ENCODE results near the gene ZNF48. TPM values are rescaled to one million over a fixed set of nuclear protein-coding genes. Genes with fewer than 3 reads are reported as not detected.
A peak's percentile ranks its signal among the peaks of the same experiment; 100 is the strongest.

The ZNF48 gene
- total RNA-seq, 1 donor, result 10.9 TPM

- H3K79me2 ChIP-seq (ENCODE audit: insufficient read depth, low read length), result peaks cover 4% of the 10 kb centered on the region
Measured at GRCh38 chr16:30375864-30376263, 19.4 kb upstream of the ZNF48 start.

GRCh38 chr16:30376461-30376902 lies 18.7 kb upstream of the ZNF48 start:
- Histone ChIP-seq H3K27ac (ENCODE audit: low read depth, low read length) (no peak overlapping the region), H3K4me2 (ENCODE audit: insufficient read depth, low read length) (no peak overlapping the region), H2AFZ (ENCODE audit: low read length) (no peak overlapping the region), H4K20me1 (ENCODE audit: insufficient read depth, low read length) (peaks cover 5% of the 10 kb centered on the region), H3K4me3 (ENCODE audit: insufficient read depth, low read length) (no peak overlapping the region), H3K4me1 (ENCODE audit: insufficient read depth, low read length) (peaks cover 14% of the 10 kb centered on the region), H3K79me2 (ENCODE audit: insufficient read depth, low read length) (peaks cover 4% of the 10 kb centered on the region), H3K27me3 (ENCODE audit: insufficient read depth, low read length) (no peaks in the 10 kb centered on the region), H3K36me3 (ENCODE audit: insufficient read depth, low read length) (no peaks in the 10 kb centered on the region), H3K9me3 (ENCODE audit: low read depth, low read length) (no peaks in the 10 kb centered on the region)
- TF ChIP-seq, protein P1, sequence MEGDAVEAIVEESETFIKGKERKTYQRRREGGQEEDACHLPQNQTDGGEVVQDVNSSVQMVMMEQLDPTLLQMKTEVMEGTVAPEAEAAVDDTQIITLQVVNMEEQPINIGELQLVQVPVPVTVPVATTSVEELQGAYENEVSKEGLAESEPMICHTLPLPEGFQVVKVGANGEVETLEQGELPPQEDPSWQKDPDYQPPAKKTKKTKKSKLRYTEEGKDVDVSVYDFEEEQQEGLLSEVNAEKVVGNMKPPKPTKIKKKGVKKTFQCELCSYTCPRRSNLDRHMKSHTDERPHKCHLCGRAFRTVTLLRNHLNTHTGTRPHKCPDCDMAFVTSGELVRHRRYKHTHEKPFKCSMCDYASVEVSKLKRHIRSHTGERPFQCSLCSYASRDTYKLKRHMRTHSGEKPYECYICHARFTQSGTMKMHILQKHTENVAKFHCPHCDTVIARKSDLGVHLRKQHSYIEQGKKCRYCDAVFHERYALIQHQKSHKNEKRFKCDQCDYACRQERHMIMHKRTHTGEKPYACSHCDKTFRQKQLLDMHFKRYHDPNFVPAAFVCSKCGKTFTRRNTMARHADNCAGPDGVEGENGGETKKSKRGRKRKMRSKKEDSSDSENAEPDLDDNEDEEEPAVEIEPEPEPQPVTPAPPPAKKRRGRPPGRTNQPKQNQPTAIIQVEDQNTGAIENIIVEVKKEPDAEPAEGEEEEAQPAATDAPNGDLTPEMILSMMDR (IDR thresholded peaks at IDR 0.05; ENCODE audit: extremely low read depth, low read depth, low read length), result no peak
- DNase-seq (ENCODE audit: insufficient read length, low spot score, missing footprints), result no peak

More at GRCh38 chr16:30375864-30376263, 19.4 kb upstream of the ZNF48 start:
- peaks cover 5% of the 10 kb centered on the region for H4K20me1 ChIP-seq (ENCODE audit: insufficient read depth, low read length)
- no peaks in the 10 kb centered on the region for H3K27me3 ChIP-seq (ENCODE audit: insufficient read depth, low read length)
- no peaks in the 10 kb centered on the region for H3K36me3 ChIP-seq (ENCODE audit: insufficient read depth, low read length)
- H3K4me3 ChIP-seq (ENCODE audit: insufficient read depth, low read length), result no peak overlapping the region
- H3K9me3 ChIP-seq (ENCODE audit: low read depth, low read length), result no peaks in the 10 kb centered on the region
- no peak overlapping the region for H2AFZ ChIP-seq (ENCODE audit: low read length)
- H3K4me2 ChIP-seq (ENCODE audit: insufficient read depth, low read length), result no peak overlapping the region
- TF ChIP-seq, protein P1 (IDR thresholded peaks at IDR 0.05; ENCODE audit: extremely low read depth, low read depth, low read length), result no peak
- DNase-seq (ENCODE audit: insufficient read length, low spot score, missing footprints), result peak; percentile 72
- peaks cover 19% of the 10 kb centered on the region for H3K4me1 ChIP-seq (ENCODE audit: insufficient read depth, low read length)
- no peak overlapping the region for H3K27ac ChIP-seq (ENCODE audit: low read depth, low read length)

GRCh38 chr16:30377050-30377811 lies 18.0 kb upstream of the ZNF48 start:
- Histone ChIP-seq H3K4me1 (ENCODE audit: insufficient read depth, low read length) (peaks cover 14% of the 10 kb centered on the region), H3K9me3 (ENCODE audit: low read depth, low read length) (no peaks in the 10 kb centered on the region), H2AFZ (ENCODE audit: low read length) (peak overlapping the region; percentile 90), H3K27me3 (ENCODE audit: insufficient read depth, low read length) (no peaks in the 10 kb centered on the region), H3K79me2 (ENCODE audit: insufficient read depth, low read length) (peaks cover 4% of the 10 kb centered on the region), H3K27ac (ENCODE audit: low read depth, low read length) (peak overlapping the region; percentile 91), H3K4me3 (ENCODE audit: insufficient read depth, low read length) (peak overlapping the region; percentile 88), H3K4me2 (ENCODE audit: insufficient read depth, low read length) (peak overlapping the region; percentile 95), H4K20me1 (ENCODE audit: insufficient read depth, low read length) (peaks cover 8% of the 10 kb centered on the region), H3K36me3 (ENCODE audit: insufficient read depth, low read length) (no peaks in the 10 kb centered on the region)
- TF ChIP-seq, protein P1 (IDR thresholded peaks at IDR 0.05; ENCODE audit: extremely low read depth, low read depth, low read length), result no peak
- no peak for DNase-seq (ENCODE audit: insufficient read length, low spot score, missing footprints)

- Histone ChIP-seq H3K36me3 (ENCODE audit: insufficient read depth, low read length) (no peaks in the 10 kb centered on the region), H3K4me3 (ENCODE audit: insufficient read depth, low read length) (peak overlapping the region; percentile 88), H2AFZ (ENCODE audit: low read length) (peak overlapping the region; percentile 90), H3K27ac (ENCODE audit: low read depth, low read length) (peak overlapping the region; percentile 91), H3K79me2 (ENCODE audit: insufficient read depth, low read length) (peaks cover 4% of the 10 kb centered on the region), H3K9me3 (ENCODE audit: low read depth, low read length) (no peaks in the 10 kb centered on the region), H3K4me2 (ENCODE audit: insufficient read depth, low read length) (peak overlapping the region; percentile 95), H3K27me3 (ENCODE audit: insufficient read depth, low read length) (no peaks in the 10 kb centered on the region), H4K20me1 (ENCODE audit: insufficient read depth, low read length) (peaks cover 8% of the 10 kb centered on the region), H3K4me1 (ENCODE audit: insufficient read depth, low read length) (peaks cover 14% of the 10 kb centered on the region)
- TF ChIP-seq, protein P1 (IDR thresholded peaks at IDR 0.05; ENCODE audit: extremely low read depth, low read depth, low read length), result no peak
- DNase-seq (ENCODE audit: insufficient read length, low spot score, missing footprints), result peak; percentile 96
Measured at GRCh38 chr16:30377812-30378235, 17.4 kb upstream of the ZNF48 start.

All from osteoblast (primary cell).